Mucosa of rectum (tissue), 2 donors: Measurements from ENCODE around the gene GTF2A1L.

Experiments
- H3K27ac ChIP-seq, 2 donors: one replicate each; pipeline ENCODE4 v1.7.0; 2013; ENCODE audit warnings: inconsistent platforms in 2 of 2, low read depth in 2 of 2, low read length in 2 of 2
- H3K27me3 ChIP-seq, 2 donors: one replicate each; pipeline ENCODE4 v1.7.0; 2013; ENCODE audit warnings: low read length in 2 of 2; ENCODE audit not compliant: control insufficient read depth in 2 of 2, insufficient read depth in 2 of 2
- H3K36me3 ChIP-seq, 2 donors: one replicate each; pipeline ENCODE4 v1.7.0; 2013; ENCODE audit warnings: low read length in 2 of 2; ENCODE audit not compliant: control insufficient read depth in 2 of 2, insufficient read depth in 2 of 2
- H3K4me1 ChIP-seq, 2 donors: one replicate each; pipeline ENCODE4 v1.7.0; 2013; ENCODE audit warnings: low read length in 2 of 2, mild to moderate bottlenecking in 1 of 2; ENCODE audit not compliant: control insufficient read depth in 2 of 2, insufficient read depth in 2 of 2
- H3K4me3 ChIP-seq, 2 donors: one replicate each; pipeline ENCODE4 v1.7.0; 2013; ENCODE audit warnings: low read length in 2 of 2
- H3K9ac ChIP-seq, 2 donors: one replicate each; pipeline ENCODE4 v1.7.0; 2013; ENCODE audit warnings: low read length in 2 of 2, low read depth in 1 of 2, mild to moderate bottlenecking in 1 of 2
- H3K9me3 ChIP-seq, 2 donors: one replicate each; pipeline ENCODE4 v1.7.0; 2013; ENCODE audit warnings: low read length in 2 of 2; ENCODE audit not compliant: control insufficient read depth in 2 of 2
- donor health status: healthy.
- donor health status: Normal muscosa, but diverticular disease.

The GTF2A1L gene

DNA sequence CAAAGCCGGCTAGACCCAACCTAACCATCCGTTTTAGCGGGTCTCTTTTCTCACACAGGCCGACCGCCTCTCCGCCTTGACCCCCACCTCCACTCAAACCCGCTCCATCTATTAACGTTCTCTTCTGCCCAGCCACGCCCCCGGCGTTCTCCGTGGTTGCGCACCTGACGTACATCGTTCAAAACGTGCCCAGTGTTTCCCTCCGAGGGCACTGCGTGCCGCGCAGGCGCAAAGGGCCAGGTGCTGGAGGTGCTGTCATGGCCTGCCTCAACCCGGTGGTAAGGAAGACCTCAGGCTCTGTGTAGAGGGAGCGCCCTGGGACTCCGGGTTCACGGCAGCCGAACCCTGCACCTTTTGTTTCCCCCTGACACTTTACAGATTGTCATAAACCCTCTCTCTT lies at the start of gene GTF2A1L:
TSS of gene GTF2A1L (plus strand) at position 239 of the 400 bp plus-strand sequence. CDS start at position 258, 19 bp downstream.
- Histone ChIP-seq H3K4me1 (no peaks in the 10 kb centered on the region), H3K27me3 (no peaks in the 10 kb centered on the region), H3K9me3 (no peaks in the 10 kb centered on the region), H3K9ac (no peak within 1 kb of the TSS), H3K4me3 (no peak within 1 kb of the TSS), H3K27ac (no peak within 1 kb of the TSS), H3K36me3 (no peaks in the 10 kb centered on the region)

DNA sequence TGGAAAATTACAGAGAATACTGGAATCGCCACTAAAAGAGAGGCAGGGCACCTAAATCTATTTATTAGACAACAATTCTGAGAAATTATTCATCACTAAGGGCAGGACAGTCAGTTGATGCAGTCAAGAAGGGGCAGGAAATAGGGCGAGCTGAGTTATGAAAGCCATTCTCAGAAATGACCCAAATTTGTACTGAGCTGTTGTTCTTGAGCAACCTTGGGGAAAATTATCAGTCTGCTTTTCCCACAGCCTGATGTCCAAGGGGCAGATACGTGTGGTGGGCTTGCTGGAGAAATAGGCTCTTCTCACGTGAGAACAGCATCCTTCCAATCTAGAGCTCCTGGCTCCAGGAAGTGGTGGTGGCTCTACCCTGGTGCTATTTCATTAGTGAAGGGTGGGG lies 49.1 kb upstream of the GTF2A1L start:
- H3K27ac ChIP-seq = no peak overlapping the region
- H3K9me3 ChIP-seq = no peaks in the 10 kb centered on the region

GRCh38 chr2:48569433-48569832 lies 48.2 kb upstream of the GTF2A1L start:
- Histone ChIP-seq H3K36me3 (no peaks in the 10 kb centered on the region), H3K27me3 (no peaks in the 10 kb centered on the region), H3K9ac (no peak overlapping the region), H3K9me3 (no peaks in the 10 kb centered on the region), H3K4me3 (no peak overlapping the region), H3K27ac (no peak overlapping the region), H3K4me1 (no peaks in the 10 kb centered on the region)

More for the DNA sequence above, 49.1 kb upstream of the GTF2A1L start:
- Histone ChIP-seq H3K9ac (no peak overlapping the region), H3K27me3 (no peaks in the 10 kb centered on the region), H3K36me3 (no peaks in the 10 kb centered on the region), H3K4me1 (no peaks in the 10 kb centered on the region), H3K4me3 (no peak overlapping the region)

DNA sequence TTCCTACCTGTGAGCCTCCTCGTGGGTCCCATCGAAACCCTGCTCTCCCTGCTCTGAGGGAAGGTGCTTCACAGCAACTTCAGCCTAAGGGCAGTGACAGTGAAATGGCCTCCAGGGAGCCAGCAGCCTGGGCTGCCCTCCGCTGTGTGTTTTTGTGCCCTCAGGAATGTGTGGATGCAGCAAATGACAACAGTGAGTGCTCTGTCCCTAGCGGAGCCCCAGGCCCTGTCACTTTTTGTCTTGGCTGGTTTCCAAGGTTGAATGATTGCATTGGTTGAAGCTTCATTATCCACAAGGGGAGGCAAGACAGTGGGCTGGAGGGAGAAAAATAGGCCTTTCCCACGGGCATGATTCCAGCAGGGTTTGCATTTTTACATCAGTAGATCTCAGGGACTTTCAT lies 44.8 kb upstream of the GTF2A1L start:
- H3K4me1 ChIP-seq = no peaks in the 10 kb centered on the region
- H3K27ac ChIP-seq = no peak overlapping the region
- H3K9me3 ChIP-seq = no peaks in the 10 kb centered on the region
- H3K27me3 ChIP-seq = no peaks in the 10 kb centered on the region
- H3K4me3 ChIP-seq = no peak overlapping the region
- no peak overlapping the region for H3K9ac ChIP-seq
- no peaks in the 10 kb centered on the region for H3K36me3 ChIP-seq

DNA sequence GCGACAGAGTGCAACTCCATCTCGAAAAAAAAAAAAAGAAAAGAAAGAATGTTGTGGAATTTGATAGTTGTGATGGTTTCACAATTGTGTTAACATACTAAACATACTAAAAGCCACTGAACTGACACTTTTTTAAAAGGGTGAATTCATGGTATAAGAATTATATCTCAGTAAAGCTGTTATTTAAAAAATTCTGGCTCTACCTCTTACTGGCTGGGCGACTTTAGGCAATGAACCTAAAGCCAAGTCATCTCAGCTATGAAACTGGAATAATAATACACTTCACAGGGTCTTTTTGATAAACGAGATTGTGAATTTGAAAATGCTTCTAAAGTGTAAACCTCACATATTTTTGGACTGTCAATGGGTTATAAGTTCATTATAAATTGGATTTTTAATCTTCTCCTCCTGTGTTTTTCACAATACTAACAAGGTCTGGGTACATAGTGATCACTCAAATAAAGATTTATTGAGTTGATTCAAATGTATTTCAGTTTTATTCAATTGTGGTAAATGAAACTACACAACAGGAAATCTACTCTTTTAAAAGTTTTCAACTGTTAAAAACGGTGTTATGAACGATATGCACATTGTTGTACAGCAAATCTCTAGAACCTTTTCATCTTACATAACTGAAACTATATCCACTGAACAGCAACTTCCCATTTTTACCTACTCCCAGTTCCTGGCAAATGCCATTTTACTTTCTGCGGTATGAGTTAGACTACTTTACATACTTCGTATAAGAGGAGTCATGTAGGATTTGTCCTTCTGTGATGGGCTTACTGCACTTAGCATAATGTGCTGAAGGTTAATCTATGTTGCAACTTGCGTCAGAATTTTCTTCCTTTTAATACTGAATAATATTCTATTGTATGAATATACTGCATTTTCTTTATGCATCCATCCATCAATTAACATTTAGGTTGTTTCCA lies 43.0 kb upstream of the GTF2A1L start:
- Histone ChIP-seq H3K9me3 (no peaks in the 10 kb centered on the region), H3K4me1 (no peaks in the 10 kb centered on the region), H3K9ac (no peak overlapping the region), H3K27ac (no peak overlapping the region), H3K4me3 (no peak overlapping the region), H3K36me3 (no peaks in the 10 kb centered on the region), H3K27me3 (no peaks in the 10 kb centered on the region)

DNA sequence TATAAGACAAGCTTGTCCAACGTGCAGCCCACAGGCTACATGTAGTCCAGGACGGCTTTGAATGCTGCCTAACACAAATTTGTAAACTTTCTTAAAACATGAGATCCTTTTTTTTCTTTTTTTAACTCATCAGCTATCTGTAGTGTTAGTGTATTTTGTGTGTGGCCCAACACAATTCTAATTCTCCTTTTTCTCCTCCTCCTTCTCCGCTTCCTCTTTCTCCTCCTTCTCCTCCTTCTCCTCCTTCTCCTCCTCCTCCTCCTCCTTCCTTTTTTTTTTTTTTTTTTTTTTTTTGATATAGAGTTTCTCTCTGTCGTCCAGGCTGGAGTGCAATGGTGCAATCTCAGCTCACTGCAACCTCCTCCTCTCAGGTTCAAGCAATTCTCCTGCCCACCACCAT lies 39.3 kb upstream of the GTF2A1L start:
- no peaks in the 10 kb centered on the region for H3K27me3 ChIP-seq
- H3K4me3 ChIP-seq = no peak overlapping the region
- H3K9ac ChIP-seq = no peak overlapping the region
- H3K27ac ChIP-seq = no peak overlapping the region
- peaks cover 0 to 2% of the 10 kb centered on the region in 2 donors for H3K4me1 ChIP-seq
- no peaks in the 10 kb centered on the region for H3K9me3 ChIP-seq
- no peaks in the 10 kb centered on the region for H3K36me3 ChIP-seq

DNA sequence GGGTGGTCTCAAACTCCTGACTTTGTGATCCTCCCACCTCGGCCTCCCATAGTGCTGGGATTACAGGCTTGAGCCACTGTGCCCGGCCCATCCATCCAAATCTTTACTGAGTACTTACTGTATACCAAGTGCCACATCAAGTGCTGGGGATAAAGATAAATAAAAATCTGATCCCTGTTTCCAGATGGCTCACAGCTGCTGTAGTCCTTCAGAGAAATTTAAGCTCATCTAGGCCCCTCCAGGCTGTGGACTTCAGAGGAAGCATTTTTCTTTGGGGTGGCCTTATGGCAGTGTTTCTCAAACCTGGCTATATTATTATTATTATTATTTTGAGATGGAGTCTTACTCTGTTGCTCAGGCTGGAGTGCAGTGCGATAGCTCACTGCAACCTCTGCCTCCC lies 33.7 kb upstream of the GTF2A1L start:
- Histone ChIP-seq H3K27me3 (no peaks in the 10 kb centered on the region), H3K4me1 (peaks cover 0 to 2% of the 10 kb centered on the region in 2 donors)

DNA sequence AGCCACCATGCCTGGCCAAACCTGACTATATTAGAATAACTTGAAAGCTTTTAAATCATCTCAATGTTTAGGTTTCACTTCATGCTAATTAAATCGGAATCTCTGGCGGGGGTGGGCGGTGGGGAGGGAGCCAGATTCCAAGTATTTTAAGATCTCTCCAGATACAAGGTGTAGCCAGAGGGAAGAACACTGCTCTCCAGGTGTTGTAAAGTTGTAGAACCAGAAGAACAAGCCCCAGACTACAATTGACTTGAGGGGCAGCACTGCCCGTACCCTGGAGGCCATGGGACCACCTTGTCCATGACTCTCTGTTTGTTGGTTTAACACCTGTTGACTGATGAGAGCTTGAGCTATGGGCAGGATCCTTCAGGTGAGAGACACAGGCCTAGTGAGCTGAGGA lies 33.1 kb upstream of the GTF2A1L start:
- H3K27ac ChIP-seq = no peak overlapping the region
- no peak overlapping the region for H3K9ac ChIP-seq
- no peaks in the 10 kb centered on the region for H3K9me3 ChIP-seq
- no peak overlapping the region for H3K4me3 ChIP-seq
- H3K4me1 ChIP-seq = peaks cover 0 to 2% of the 10 kb centered on the region in 2 donors
- no peaks in the 10 kb centered on the region for H3K36me3 ChIP-seq
- no peaks in the 10 kb centered on the region for H3K27me3 ChIP-seq

More for the DNA sequence above, 33.7 kb upstream of the GTF2A1L start:
- no peak overlapping the region for H3K27ac ChIP-seq
- no peak overlapping the region for H3K4me3 ChIP-seq
- H3K9ac ChIP-seq = no peak overlapping the region
- H3K36me3 ChIP-seq = no peaks in the 10 kb centered on the region
- no peaks in the 10 kb centered on the region for H3K9me3 ChIP-seq

DNA sequence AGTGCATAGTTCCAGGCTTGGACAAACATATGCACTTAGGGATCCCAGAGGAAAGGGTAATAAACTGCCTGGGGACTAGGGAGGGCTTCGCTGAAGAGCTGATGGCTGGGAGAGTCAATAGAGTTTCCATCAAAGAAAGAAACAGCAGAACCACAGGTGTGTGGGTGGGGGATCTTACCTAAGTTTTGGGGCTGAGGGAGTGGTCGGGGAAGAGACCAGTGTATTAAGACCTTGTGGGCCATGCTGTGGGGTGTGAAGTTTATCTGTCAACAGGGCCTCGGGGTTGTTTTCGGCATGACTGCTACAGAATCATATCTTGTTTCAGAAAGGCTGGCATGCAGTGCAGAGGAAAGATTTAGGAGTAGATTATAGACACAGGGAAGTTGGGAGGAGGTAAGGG lies 31.2 kb upstream of the GTF2A1L start:
- Histone ChIP-seq H3K36me3 (no peaks in the 10 kb centered on the region), H3K27ac (no peak overlapping the region), H3K9ac (no peak overlapping the region), H3K27me3 (no peaks in the 10 kb centered on the region), H3K4me3 (no peak overlapping the region), H3K9me3 (no peaks in the 10 kb centered on the region), H3K4me1 (no peaks in the 10 kb centered on the region)

DNA sequence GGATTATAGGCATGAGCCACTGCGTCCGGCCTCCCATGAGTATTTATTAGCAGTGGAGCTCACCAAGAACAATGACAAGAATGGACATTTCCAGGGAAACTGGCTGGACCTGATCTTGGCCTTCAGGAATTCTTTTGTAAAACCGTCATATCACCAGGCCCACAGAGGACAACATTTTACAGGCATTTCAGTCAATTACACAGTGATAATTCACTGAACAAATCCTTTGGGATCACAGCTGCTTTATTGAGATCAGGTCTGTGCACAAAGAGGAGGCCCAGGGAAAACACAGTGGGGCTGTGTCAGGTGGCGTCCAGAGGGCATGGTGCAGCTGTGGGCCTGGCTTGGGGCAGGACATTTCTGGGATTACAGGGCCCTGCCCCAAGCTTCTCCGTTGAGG lies 30.1 kb upstream of the GTF2A1L start:
- Histone ChIP-seq H3K4me1 (no peaks in the 10 kb centered on the region), H3K9me3 (no peaks in the 10 kb centered on the region), H3K9ac (no peak overlapping the region), H3K27ac (no peak overlapping the region), H3K36me3 (no peaks in the 10 kb centered on the region), H3K27me3 (no peaks in the 10 kb centered on the region), H3K4me3 (no peak overlapping the region)
